ENCODE results near the gene BICD2. TPM values are rescaled to one million over a fixed set of nuclear protein-coding genes. Genes with fewer than 3 reads are reported as not detected.

Gene BICD2
- total RNA-seq, 2 experiments from 2014 or later: 13.3 to 14.2 TPM

GRCh38 chr9:92735636-92736562, 28.7 kb downstream of the BICD2 start:
- peak overlapping the region; percentile 29 for H3K27ac Mint-ChIP-seq
- ChIA-PET CTCF (interaction anchor here (2.7 kb wide), 1 partner anchor 19 kb away, joined by 7 read pairs; no protein-coding TSS in a partner anchor), POLR2A (interaction anchor here (0.6 kb wide), 1 partner anchor 753 kb away, joined by 7 read pairs; no protein-coding TSS in a partner anchor)
- no peaks in the 10 kb centered on the region for H3K27me3 Mint-ChIP-seq
- H3K4me3 Mint-ChIP-seq: no peak overlapping the region
- intact Hi-C loops (cut with DNase I, micrococcal nuclease): no loop called here
- H3K9me3 Mint-ChIP-seq (ENCODE audit: low read depth): no peaks in the 10 kb centered on the region
- no peak for DNase-seq
- ATAC-seq: no peak
- no peaks in the 10 kb centered on the region for H3K36me3 Mint-ChIP-seq (ENCODE audit: low read depth)
- peaks cover 60% of the 10 kb centered on the region for H3K4me1 Mint-ChIP-seq

GRCh38 chr9:92734931-92735635, 29.6 kb downstream of the BICD2 start:
- peaks cover 51% of the 10 kb centered on the region for H3K4me1 Mint-ChIP-seq
- no peaks in the 10 kb centered on the region for H3K9me3 Mint-ChIP-seq (ENCODE audit: low read depth)
- no peak overlapping the region for H3K4me3 Mint-ChIP-seq
- H3K27me3 Mint-ChIP-seq: no peaks in the 10 kb centered on the region
- ATAC-seq: no peak
- H3K27ac Mint-ChIP-seq: peak overlapping the region; percentile 51
- ChIA-PET POLR2A (no interaction called here), CTCF (interaction anchor here (1.4 to 2.7 kb wide), 2 partner anchors 18 to 56 kb away, joined by 7 read pairs; no protein-coding TSS in a partner anchor)
- intact Hi-C loops (cut with DNase I, micrococcal nuclease): no loop called here
- H3K36me3 Mint-ChIP-seq (ENCODE audit: low read depth): no peaks in the 10 kb centered on the region
- no peak for DNase-seq

DNA sequence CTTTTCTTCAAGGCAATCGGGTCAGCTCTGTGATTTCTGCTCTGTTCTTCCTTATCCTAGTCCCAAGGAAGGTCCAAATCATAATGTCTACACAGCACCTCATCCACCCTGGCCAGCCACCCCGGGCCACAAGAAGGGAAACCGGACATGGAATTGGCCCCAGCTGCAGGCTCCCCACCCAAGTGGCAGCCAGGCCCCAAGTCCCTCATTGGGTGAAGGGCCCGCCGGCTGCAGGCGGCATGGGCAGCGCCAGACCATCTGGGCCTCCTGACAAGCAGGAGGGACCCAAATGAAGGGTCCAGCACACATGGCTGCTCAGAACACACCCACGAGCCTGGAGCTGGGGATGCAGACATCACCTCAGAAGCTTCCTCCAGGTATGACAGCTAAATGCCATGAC, 33.7 kb downstream of the BICD2 start:
- Mint-ChIP-seq H3K4me1 (peaks cover 17% of the 10 kb centered on the region), H3K36me3 (ENCODE audit: low read depth) (peaks cover 3% of the 10 kb centered on the region), H3K27ac (no peak overlapping the region), H3K9me3 (ENCODE audit: low read depth) (no peaks in the 10 kb centered on the region), H3K27me3 (no peaks in the 10 kb centered on the region), H3K4me3 (no peak overlapping the region)
- ATAC-seq (no peak), DNase-seq (no peak)
- intact Hi-C loops (cut with DNase I, micrococcal nuclease): no loop called here
- POLR2A ChIA-PET: no interaction called here
- CTCF ChIA-PET: no interaction called here

- Mint-ChIP-seq H3K9me3 (ENCODE audit: low read depth) (no peaks in the 10 kb centered on the region), H3K27ac (no peak overlapping the region), H3K4me3 (no peak overlapping the region), H3K4me1 (peaks cover 9% of the 10 kb centered on the region), H3K27me3 (no peaks in the 10 kb centered on the region), H3K36me3 (ENCODE audit: low read depth) (peaks cover 3% of the 10 kb centered on the region)
- CTCF ChIA-PET: no interaction called here
- POLR2A ChIA-PET: no interaction called here
- intact Hi-C loops (cut with DNase I, micrococcal nuclease): no loop called here
- no peak for DNase-seq
- ATAC-seq: no peak
These were observed 34.9 kb downstream of the BICD2 start for GRCh38 chr9:92729735-92730155.

DNA sequence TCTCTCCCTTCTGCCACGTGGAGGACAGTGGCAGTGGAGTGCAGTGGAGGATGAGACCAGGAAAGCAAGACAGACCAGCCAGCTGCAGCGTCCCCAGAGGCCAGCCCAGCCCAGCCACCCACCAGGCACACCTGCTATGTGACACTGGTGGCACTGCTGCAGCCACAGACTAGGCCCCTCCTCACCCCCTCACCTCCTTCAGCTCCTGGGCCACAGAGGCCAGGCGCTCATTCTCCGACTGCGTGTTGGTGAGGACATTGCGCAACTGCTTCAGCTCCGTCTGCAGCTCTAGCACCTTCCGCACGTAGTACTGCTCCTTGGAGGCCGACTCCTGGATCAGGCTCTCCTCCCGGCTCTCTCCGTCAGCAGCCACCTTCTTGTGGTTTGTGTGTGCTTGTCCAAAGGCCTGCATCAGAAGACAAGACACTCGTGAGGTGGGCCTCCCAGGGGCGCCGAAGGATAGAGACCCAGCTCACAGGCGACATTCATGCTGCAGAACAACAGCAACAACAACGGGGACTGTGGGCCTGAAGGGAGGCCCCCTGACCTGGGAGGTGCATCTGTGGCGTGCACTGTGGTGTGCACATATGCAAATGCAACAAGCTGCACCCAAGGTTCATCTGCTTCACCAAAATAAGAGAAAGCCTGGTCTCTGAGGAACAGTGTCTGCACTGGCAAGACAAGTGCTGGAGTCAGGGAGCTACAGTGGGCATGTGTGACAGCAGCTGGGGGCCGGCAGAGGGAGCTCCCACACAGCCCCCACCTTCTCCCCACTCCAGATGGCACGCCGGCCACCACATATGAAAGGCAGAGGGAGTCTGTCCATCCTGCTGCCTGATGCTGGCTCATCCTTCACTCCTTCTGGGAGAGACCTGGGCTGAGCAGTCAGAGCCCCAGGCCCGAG, 35.5 kb downstream of the BICD2 start:
- H3K36me3 Mint-ChIP-seq (ENCODE audit: low read depth): peaks cover 3% of the 10 kb centered on the region
- CTCF ChIA-PET: interaction anchor here (1.3 kb wide), 1 partner anchor 16 kb away, joined by 5 read pairs; no protein-coding TSS in a partner anchor
- H3K9me3 Mint-ChIP-seq (ENCODE audit: low read depth): no peaks in the 10 kb centered on the region
- DNase-seq: no peak
- H3K27ac Mint-ChIP-seq: no peak overlapping the region
- ATAC-seq: no peak
- intact Hi-C loops (cut with DNase I, micrococcal nuclease): no loop called here
- no peaks in the 10 kb centered on the region for H3K27me3 Mint-ChIP-seq
- H3K4me3 Mint-ChIP-seq: no peak overlapping the region
- POLR2A ChIA-PET: no interaction called here
- peaks cover 9% of the 10 kb centered on the region for H3K4me1 Mint-ChIP-seq

- no peak overlapping the region for H3K27ac Mint-ChIP-seq
- peaks cover 3% of the 10 kb centered on the region for H3K36me3 Mint-ChIP-seq (ENCODE audit: low read depth)
- POLR2A ChIA-PET: interaction anchor here (0.5 kb wide), 1 partner anchor 15 kb away, joined by 6 read pairs; no protein-coding TSS in a partner anchor
These were observed 36.6 kb downstream of the BICD2 start for GRCh38 chr9:92727716-92728700.

DNA sequence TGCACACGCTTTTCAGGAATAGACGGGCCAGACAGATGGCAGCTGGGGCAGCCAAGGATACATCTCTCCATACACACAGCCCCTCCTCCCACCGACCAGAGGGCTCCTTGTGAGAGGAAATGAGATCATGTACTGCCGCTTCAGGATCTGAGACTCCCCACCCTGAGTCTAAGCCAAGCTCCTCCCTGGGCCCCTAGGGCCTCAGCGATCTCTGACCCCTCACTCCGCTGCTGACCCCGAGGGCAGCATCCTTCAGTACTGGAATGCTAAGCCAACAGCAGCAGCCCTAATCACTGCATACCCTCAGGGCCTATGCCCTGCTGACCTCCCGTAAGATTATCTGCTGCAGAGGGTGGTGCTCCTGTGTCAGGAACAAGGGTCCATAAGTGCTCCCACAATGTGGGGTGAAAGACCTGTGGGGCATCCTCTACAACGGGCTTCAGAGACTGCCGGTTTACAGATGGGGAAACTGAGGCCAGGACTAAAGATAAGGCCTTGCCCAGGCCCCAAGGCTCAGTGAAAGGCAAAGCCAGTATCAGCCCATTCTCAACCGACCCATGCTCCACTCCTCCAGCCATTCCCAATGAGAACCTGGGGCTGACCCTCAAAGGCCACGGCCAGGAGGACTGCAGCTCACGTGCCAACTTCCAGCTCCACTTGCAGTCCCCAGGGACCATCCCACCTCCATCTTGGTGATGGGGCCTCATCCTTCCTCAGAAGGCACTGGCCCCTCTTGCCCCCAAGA, 37.5 kb downstream of the BICD2 start:
- DNase-seq: no peak
- H3K27me3 Mint-ChIP-seq: no peaks in the 10 kb centered on the region
- no peaks in the 10 kb centered on the region for H3K9me3 Mint-ChIP-seq (ENCODE audit: low read depth)
- CTCF ChIA-PET: no interaction called here
- no peak overlapping the region for H3K27ac Mint-ChIP-seq
- intact Hi-C loops (cut with DNase I, micrococcal nuclease): no loop called here
- peaks cover 5% of the 10 kb centered on the region for H3K4me1 Mint-ChIP-seq
- POLR2A ChIA-PET: no interaction called here
- H3K36me3 Mint-ChIP-seq (ENCODE audit: low read depth): peaks cover 3% of the 10 kb centered on the region
- no peak for ATAC-seq
- H3K4me3 Mint-ChIP-seq: no peak overlapping the region

More at GRCh38 chr9:92727716-92728700, 36.6 kb downstream of the BICD2 start:
- H3K9me3 Mint-ChIP-seq (ENCODE audit: low read depth): no peaks in the 10 kb centered on the region
- ATAC-seq (no peak), DNase-seq (no peak)
- H3K27me3 Mint-ChIP-seq: no peaks in the 10 kb centered on the region
- H3K4me3 Mint-ChIP-seq: no peak overlapping the region
- CTCF ChIA-PET: interaction anchor here (1.3 kb wide), 1 partner anchor 15 kb away, joined by 5 read pairs; no protein-coding TSS in a partner anchor
- H3K4me1 Mint-ChIP-seq: peaks cover 8% of the 10 kb centered on the region
- intact Hi-C loops (cut with DNase I, micrococcal nuclease): no loop called here

- Mint-ChIP-seq H3K4me1 (no peaks in the 10 kb centered on the region), H3K9me3 (ENCODE audit: low read depth) (no peaks in the 10 kb centered on the region), H3K4me3 (no peak overlapping the region), H3K27me3 (no peaks in the 10 kb centered on the region), H3K36me3 (ENCODE audit: low read depth) (peaks cover 3% of the 10 kb centered on the region), H3K27ac (no peak overlapping the region)
- CTCF ChIA-PET: no interaction called here
- POLR2A ChIA-PET: no interaction called here
- DNase-seq (no peak), ATAC-seq (no peak)
- intact Hi-C loops (cut with DNase I, micrococcal nuclease): no loop called here
These were observed 38.3 kb downstream of the BICD2 start for GRCh38 chr9:92726348-92726747.

DNA sequence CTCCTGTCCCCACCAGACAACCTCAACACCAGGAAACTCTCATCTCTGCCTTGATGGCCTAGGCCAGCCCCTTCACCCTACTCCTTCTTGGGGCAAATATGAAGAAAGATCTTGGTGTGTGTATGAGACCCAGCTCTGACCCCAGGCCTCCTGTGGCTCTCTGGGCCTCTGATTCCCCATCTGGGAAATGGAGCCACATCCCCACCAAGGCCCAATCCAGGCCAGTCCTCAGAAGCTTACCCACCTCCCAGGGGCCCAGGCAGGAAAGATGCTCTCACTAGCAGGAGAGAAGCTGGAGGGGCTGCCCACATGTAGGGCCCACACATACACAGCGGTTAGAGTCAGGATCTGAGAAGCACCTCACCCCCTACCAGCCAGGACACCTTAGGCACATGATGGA, 38.9 kb downstream of the BICD2 start:
- DNase-seq: no peak
- Mint-ChIP-seq H3K4me3 (no peak overlapping the region), H3K4me1 (no peaks in the 10 kb centered on the region), H3K27me3 (no peaks in the 10 kb centered on the region), H3K27ac (no peak overlapping the region), H3K36me3 (ENCODE audit: low read depth) (peaks cover 4% of the 10 kb centered on the region), H3K9me3 (ENCODE audit: low read depth) (no peaks in the 10 kb centered on the region)
- intact Hi-C loops (cut with DNase I, micrococcal nuclease): no loop called here
- POLR2A ChIA-PET: no interaction called here
- CTCF ChIA-PET: no interaction called here
- no peak for ATAC-seq

DNA sequence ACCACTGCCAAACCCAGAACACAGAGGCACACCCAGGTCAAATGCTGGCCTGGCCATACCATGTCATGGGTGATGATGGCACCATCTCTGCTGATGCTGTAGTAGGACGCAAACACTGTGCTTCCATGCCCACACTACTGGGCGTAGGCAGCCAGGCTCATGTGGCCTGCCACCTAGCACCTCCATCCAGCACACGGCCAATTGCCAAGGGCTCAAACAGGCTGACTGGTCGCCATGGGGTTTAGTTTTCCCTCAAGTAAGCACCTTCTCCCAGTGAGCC, 39.4 kb downstream of the BICD2 start:
- ATAC-seq (no peak), DNase-seq (no peak)
- peaks cover 9% of the 10 kb centered on the region for H3K36me3 Mint-ChIP-seq (ENCODE audit: low read depth)
- H3K4me1 Mint-ChIP-seq: no peaks in the 10 kb centered on the region
- no peak overlapping the region for H3K27ac Mint-ChIP-seq
- intact Hi-C loops (cut with DNase I, micrococcal nuclease): no loop called here
- CTCF ChIA-PET: no interaction called here
- H3K4me3 Mint-ChIP-seq: no peak overlapping the region
- POLR2A ChIA-PET: no interaction called here
- H3K9me3 Mint-ChIP-seq (ENCODE audit: low read depth): no peaks in the 10 kb centered on the region
- no peaks in the 10 kb centered on the region for H3K27me3 Mint-ChIP-seq

Measured in activated CD4-positive, alpha-beta T cell treated with anti-CD3 and anti-CD28 coated beads for 36 hours (primary cell).